GM21717 (cell line): ENCODE results near the gene ASTN2.

ENCODE experiments used
- ATAC-seq: cut with Tn5 transposase; IDR thresholded peaks from one replicate; pipeline ENCODE4 v1.9.1; 2021; ENCODE audit warnings: mild to moderate bottlenecking, moderate library complexity; ENCODE audit not compliant: unreplicated experiment

Gene ASTN2

GRCh38 chr9:116501871-116502270 is 913.0 kb downstream of the ASTN2 start:
- no peak for ATAC-seq

GRCh38 chr9:116499986-116500871 is 914.6 kb downstream of the ASTN2 start:
- no peak for ATAC-seq

- no peak for ATAC-seq
These were observed 915.4 kb downstream of the ASTN2 start for GRCh38 chr9:116499434-116499833.

- ATAC-seq = no peak
These were observed 917.6 kb downstream of the ASTN2 start for GRCh38 chr9:116497095-116497890.

GRCh38 chr9:116496167-116496566 is 918.7 kb downstream of the ASTN2 start:
- ATAC-seq = no peak

GRCh38 chr9:116495725-116496124 is 919.1 kb downstream of the ASTN2 start:
- ATAC-seq = no peak

GRCh38 chr9:116494815-116495634 is 919.8 kb downstream of the ASTN2 start:
- no peak for ATAC-seq

GRCh38 chr9:116493183-116493860 is 921.5 kb downstream of the ASTN2 start:
- no peak for ATAC-seq

- no peak for ATAC-seq
These were observed 923.2 kb downstream of the ASTN2 start for GRCh38 chr9:116491659-116492058.

GRCh38 chr9:116491219-116491618 is 923.6 kb downstream of the ASTN2 start:
- ATAC-seq = no peak

GRCh38 chr9:116490321-116490720 is 924.5 kb downstream of the ASTN2 start:
- ATAC-seq = no peak

- ATAC-seq = no peak
These were observed 926.5 kb downstream of the ASTN2 start for GRCh38 chr9:116488373-116488772.

GRCh38 chr9:116484492-116485061 is 930.3 kb downstream of the ASTN2 start:
- ATAC-seq = no peak

- ATAC-seq = no peak
These were observed 931.0 kb downstream of the ASTN2 start for GRCh38 chr9:116483622-116484491.

- ATAC-seq = no peak
These were observed 932.1 kb downstream of the ASTN2 start for GRCh38 chr9:116482740-116483139.

- no peak for ATAC-seq
These were observed 934.2 kb downstream of the ASTN2 start for GRCh38 chr9:116480700-116481099.

GRCh38 chr9:116479967-116480366 is 934.9 kb downstream of the ASTN2 start:
- ATAC-seq = no peak

- no peak for ATAC-seq
These were observed 935.8 kb downstream of the ASTN2 start for GRCh38 chr9:116479056-116479544.

GRCh38 chr9:116477584-116478141 is 937.2 kb downstream of the ASTN2 start:
- ATAC-seq = no peak
